KG1 (cell line): Measurements from ENCODE around the gene UBC.
"Not testable (repeated sequence)": the region's sequence is repeated elsewhere in the genome, so short reads cannot be mapped to it uniquely, and the experiment has no call there.

ENCODE experiments used
- DNase-seq: peaks from one replicate; lab custom pipeline; 2025; lab: John Stamatoyannopoulos, UW

Gene UBC

DNA sequence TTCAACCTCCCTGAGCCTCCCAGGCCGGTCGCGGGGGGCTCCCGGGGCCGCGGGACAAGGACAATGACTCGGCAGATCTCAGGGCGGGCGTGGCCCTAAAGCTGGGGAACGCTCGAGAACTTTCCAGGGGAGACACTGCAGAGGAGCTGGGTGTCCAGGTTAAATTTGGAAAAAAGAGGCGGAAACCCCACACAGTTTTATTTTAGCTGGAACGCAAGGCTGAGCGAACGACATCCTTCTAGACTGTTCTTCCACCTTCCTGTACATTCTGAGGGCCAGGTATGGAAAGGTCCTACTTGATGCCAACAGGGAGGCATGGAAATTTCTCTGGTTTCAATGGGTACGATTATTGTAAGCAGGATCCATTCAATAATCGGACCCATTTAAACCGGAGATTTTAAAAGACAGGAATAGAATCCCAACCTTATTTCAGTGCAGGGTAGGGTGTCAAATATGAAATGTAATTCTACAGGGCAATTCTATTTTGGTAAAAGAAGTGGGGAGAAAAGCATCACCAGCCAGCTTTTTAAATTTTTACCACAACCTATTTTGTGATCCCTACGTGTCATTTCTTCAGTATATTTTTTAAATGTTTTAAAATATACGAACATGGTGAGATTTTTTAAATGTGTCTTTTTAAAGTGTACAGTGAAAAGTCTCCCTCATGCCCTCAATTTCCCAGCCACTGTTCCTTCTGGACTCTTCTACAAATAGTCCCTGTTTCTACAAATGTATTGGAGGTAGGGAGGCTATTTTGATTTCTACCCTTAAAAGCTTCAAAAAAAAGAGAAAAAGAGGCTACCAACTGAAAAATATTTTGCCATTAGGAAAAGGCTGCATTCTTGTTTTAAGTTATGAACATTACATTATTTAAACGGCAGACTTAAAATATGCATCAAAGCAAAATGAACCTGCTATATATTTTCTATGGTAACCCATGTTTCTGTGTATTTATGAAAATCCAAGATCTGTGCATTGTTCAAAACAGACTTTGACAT lies 1.1 kb upstream of the UBC start:
- DNase-seq: no peak

DNA sequence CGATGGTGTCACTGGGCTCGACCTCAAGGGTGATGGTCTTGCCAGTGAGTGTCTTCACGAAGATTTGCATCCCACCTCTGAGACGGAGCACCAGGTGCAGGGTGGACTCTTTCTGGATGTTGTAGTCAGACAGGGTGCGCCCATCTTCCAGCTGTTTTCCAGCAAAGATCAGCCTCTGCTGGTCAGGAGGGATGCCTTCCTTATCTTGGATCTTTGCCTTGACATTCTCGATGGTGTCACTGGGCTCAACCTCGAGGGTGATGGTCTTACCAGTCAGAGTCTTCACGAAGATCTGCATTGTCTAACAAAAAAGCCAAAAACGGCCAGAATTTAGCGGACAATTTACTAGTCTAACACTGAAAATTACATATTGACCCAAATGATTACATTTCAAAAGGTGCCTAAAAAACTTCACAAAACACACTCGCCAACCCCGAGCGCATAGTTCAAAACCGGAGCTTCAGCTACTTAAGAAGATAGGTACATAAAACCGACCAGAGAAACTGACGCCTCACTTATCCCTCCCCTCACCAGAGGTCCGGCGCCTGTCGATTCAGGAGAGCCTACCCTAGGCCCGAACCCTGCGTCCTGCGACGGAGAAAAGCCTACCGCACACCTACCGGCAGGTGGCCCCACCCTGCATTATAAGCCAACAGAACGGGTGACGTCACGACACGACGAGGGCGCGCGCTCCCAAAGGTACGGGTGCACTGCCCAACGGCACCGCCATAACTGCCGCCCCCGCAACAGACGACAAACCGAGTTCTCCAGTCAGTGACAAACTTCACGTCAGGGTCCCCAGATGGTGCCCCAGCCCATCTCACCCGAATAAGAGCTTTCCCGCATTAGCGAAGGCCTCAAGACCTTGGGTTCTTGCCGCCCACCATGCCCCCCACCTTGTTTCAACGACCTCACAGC lies 717 bp downstream of the UBC start:
- no peak for DNase-seq

DNA sequence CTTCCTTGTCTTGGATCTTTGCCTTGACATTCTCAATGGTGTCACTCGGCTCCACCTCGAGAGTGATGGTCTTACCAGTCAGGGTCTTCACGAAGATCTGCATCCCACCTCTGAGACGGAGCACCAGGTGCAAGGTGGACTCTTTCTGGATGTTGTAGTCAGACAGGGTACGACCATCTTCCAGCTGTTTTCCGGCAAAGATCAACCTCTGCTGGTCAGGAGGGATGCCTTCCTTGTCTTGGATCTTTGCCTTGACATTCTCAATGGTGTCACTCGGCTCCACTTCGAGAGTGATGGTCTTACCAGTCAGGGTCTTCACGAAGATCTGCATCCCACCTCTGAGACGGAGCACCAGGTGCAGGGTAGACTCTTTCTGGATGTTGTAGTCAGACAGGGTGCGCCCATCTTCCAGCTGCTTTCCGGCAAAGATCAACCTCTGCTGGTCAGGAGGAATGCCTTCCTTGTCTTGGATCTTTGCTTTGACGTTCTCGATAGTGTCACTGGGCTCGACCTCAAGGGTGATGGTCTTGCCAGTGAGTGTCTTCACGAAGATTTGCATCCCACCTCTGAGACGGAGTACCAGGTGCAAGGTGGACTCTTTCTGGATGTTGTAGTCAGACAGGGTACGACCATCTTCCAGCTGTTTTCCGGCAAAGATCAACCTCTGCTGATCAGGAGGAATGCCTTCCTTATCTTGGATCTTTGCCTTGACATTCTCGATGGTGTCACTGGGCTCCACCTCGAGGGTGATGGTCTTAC lies 1.7 kb downstream of the UBC start:
- not testable (repeated sequence) for DNase-seq

DNA sequence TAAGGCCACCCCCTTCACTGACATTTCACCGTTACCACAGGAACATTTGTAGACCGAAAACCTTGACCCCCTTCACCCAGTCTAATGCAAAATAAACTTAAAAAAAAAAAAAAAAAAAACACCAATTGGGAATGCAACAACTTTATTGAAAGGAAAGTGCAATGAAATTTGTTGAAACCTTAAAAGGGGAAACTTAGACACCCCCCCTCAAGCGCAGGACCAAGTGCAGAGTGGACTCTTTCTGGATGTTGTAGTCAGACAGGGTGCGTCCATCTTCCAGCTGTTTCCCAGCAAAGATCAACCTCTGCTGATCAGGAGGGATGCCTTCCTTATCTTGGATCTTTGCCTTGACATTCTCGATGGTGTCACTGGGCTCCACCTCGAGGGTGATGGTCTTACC lies 2.9 kb downstream of the UBC start:
- DNase-seq: not testable (repeated sequence)

DNA sequence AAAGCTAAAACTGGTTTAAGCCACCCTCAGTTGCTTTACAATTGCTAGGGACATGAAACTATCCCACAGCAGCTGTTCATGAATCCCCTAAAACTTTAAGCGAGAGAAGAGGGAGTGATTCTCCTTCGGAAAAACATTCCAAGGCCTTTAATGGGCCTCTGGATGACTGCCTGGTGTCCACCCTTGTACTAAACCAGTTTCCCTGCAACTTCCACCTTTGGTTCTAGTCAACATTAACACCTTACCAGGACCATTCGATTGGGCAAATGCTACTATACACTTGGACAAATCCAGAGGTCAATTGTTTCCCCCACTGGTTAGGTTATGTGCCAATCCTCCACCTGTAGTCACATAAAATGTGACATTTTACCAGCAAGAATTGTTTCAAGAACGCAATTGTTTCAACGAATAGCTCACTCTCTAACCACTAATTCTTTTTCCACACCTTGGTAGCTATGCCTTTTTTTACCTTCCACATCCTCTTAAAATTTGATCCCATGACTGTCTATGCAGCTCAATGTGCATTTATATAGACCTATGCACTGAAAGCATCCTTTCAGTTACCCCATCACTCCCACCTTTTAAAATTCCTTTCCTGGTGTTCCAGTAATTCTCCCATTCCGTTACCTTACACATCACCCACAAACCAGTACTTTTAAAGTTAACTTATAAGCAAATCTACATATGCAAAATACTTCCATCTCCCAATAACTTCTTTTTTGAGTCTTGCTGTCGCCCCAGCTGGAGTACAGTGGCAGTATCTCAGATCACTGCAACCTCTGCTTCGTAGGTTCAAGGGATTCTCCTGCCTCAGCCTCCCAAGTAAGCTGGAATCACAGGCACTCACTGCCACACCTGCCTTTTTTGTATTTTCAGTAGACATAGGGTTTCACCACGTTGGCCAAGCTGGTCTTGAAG lies 3.6 kb downstream of the UBC start:
- no peak for DNase-seq

DNA sequence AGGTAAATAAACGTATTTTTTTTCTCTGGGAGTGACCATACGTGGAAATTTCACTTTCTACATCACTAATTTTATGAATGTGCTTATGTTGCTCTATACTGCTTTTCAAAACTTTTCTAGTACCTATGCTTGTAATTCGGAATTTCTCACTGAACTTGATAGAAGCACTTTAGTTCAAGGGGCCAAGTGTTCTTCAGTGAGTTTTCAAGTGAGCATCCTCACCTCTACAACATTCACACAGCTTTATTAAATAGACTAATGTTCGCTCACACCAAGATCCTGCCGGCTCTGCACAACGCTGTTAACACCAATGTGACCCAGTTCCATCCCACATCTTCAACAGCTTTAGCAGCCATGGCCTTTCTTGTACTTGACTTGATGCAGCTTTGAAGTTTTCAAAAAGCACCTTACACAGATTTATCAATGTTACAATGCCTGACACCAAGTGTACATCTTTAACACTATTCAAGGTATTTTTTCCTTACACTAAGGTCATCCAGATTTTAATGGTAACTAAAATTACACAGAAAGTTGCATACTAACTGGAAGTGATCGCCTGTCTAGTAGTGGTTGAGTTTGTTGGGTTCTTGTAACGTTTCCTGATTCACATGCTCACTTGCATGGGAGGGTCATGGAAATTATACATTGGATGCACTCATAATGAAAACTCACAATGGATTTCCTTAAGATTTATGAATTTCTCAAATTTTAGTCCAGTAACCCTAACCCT lies 4.5 kb downstream of the UBC start:
- no peak for DNase-seq

DNA sequence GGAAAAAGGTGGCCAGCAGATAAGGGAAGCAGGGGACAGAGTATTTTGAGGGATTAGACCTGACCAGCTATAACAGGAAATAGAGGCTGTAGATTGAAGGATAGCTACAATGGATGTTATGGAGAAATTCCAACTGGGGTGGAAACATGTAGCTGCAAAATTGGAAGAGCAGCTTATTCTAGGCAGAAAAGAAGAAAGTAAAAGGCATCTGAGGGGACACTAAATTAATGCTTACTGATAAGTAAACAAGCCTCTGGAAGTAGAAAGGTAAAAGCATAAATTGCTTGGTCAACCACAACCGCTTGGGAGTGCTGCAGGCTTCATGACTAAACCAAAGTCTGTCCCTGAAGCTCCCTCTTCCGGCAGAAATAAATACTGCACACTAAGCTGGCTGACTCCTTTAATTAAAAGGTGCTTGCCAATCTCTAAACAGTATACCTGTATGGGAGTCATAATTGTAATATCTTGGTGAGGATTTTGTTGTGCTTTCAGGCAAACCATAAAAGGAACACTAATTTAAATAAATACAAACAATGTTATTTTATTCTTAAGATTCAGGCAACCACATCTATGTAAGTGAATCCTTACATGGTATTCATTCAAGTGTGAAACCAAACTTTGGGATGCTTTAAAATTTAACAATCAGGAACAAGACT lies 7.7 kb downstream of the UBC start:
- no peak for DNase-seq

DNA sequence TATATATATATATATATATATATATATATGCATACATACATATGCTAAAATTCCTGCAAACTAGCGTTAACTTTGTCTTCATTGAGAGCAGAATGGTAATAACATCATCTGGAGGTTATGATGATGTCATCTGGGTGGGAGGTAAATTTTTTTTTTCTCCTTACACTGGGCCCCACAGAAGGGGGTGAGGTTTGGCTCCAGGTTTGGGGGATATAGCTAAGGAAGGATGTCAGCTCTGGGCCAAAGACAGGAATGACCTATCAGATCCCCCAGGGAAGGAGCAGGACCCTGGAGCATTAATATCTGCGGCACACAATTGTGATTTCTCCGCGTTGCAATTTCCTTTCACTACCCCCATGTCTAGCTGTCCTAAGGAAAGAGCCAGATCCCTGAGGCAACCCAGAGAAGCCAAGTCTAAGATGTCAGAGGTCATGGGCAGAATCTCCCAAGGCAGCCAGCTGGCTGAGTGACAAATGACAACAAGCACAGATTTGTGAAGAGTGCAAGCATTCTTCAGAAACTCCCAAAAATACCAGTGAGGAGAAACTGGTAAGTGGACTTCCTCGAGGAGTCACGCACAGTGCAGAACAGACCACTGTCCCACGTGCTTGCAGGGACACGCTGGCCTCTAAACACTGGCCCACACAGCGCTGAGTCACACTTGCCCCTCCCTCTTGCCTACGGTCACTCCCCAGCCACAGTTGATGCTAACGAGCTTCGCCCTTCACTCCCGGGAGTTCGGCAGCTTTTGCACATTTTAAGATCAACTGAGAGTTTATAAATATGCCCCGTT lies 9.9 kb downstream of the UBC start:
- DNase-seq: no peak

DNA sequence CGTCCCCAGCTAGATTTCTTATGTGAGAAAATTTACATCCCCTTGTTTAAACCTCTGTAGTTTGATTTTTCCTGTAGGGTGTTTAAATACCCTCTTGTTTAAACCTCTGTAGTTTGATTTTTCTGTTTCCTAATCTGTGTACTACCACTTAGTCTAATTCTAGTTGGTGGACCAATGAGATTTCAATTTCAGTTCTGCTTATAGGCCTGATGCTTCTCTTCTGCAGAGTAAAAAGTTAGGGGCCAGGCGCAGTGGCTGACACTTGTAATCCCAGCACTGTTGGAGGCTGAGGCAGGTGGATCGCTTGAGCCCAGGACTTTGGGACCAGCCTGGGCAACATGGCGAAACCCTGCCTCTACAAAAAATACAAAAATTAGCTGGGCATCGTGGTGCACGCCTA lies 11.5 kb downstream of the UBC start:
- no peak for DNase-seq

DNA sequence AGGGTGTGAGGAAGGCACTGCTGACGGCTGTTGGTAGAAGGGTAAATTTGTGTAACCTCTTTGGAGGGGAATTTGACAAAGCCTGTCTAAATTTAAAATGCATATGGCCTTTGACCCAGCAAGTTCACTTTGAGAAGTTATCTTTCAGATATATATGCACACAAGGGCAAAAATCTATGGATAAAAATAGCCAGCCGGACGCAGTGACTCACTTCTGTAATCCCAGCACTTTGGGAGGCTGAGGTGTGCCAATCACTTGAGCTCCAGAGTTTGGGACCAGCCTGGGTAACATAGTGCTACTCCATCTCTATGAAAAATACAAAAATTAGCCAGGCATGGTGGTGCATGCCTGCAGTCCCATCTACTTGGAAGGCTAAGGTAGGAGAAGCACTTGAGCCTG lies 13.4 kb downstream of the UBC start:
- no peak for DNase-seq

DNA sequence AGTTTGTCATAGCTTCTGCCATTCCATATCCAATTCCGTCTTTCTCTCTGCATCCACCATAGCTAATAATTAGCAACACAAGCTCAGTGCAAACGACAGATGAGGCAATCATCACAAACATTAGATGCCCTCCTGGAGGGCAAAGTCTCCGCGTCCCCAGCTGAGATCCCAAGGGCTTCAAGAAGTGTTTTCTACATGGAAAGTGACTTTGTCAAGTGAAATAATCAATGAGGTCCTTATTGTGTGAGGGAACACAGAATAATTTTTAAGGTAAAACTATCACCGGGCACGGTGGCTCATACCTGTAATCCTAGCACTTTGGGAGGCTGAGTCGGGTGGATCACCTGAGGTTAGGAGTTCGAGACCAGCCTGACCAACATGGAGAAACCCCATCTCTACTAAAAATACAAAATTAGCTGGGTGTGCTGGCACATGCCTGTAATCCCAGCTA lies 14.1 kb downstream of the UBC start:
- DNase-seq: not testable (repeated sequence)

DNA sequence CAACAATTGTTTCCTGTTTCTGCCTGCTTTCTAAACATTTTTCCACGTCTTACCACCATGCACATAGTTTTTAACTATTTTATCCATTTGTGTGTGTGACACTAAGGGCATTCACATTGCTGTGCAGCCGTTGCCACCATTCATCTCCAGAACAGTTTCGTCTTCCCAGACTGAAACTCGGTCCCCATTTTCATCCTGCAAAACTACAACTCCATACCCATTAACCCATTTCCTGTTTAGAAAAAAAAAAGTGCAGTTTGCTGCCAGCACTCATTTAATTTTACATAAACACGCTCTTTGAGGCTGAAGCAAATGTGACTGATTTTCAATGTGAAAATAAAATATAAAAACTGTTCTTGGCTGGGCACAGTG lies 15.5 kb downstream of the UBC start:
- DNase-seq: no peak

DNA sequence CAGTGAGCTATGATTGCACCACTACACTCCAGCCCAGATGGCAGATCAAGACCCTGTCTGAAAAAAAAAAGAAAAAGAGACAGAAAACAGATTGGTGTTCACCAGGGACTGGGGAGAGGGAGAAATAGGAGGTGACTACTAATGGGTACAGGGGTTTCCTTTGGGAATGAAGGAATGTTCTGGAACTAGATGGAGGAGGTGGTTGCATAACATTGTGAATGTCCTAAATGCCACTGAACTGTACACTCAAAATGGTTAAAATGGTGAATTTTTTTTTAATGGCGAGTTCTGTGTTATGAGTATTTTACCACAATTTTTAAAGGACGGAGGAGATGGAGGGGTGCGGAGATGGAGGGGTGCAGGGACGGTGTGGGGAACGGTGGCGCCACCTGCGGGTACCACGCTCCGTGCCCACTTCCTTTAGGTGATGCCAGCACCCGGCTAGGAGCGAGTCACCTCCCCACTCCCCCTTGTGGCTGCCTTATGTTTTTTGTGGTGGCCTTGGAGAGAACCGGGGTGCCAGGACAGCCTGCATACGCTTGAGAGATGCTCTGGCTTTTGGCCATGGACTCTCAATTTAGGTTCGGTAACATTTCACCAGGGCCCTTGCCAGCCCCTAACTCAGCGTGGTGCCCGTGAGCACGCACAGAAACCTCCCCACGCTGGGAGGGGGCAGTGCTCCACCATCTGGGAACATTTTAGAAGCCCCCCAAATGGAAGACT lies 16.1 kb downstream of the UBC start:
- no peak for DNase-seq

DNA sequence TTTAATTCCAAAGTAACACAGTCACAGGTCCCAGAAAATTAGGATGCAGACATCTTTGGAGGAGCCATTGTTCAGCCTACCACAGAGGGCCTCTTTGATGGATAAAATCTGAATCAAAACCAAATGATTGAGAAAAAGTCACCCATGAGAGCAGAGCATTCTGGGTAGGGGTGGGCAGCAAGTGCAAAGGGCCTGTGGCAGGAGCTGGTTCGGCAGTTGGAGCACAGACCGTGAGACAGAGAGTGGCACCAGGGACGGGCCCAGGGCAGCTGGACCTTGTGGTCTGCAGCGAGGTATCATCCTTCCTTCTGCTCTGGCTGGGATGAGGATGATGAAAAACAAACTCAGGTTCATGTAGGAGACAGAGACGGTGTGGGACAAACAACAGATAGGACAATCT lies 18.0 kb downstream of the UBC start:
- DNase-seq: no peak

DNA sequence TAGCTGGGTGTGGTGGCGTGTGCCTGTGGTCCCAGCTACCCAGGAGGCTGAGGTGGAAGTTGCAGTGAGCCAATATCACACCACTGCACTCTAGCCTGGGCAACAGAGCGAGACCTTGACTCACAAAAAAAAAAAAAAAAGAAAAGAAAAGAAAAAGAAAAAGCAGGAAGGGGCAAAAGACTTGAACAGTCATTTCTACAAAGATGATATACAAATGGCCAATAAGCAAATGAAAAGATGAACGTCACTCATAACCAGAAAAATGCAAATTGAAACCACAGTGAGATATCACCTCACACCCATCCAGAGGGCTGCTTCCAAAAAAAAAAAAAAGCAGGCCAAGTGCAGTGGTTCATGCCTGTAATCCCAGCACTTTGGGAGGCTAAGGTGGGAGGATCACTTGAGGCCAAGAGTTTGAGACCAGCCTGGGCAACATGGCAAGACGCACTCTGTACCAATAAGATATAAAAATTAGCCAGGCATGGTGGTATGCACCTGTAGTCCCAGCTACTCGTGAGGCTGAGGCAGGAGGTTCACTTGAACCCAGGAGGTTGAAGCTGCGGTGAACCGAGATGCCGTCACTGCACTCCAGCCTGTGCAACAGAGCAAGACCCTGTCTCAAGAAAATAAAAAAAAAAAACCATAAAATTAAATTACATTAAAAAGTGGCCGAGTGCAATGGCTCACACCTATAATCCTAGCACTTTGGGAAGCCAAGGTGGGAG lies 20.5 kb downstream of the UBC start:
- DNase-seq: no peak

DNA sequence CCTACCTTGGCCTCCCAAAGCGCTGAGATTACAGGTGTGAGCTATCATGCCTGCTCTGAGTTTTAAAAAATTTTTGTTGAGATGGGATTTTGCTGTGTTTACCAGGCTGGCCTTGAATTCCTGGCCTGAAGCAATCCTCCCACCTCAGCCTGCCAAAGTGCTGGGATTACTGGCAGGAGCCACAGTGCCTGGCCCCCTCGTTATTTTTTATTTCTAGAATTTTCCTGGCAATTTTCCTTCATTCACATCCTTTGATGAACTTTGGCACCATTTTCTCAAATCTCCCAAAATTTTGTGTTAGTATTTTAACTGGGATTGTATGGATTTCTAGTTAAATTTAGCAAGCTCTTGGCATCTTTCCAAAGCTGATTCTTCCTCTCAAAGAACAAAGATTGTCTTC lies 26.2 kb downstream of the UBC start:
- DNase-seq: no peak

DNA sequence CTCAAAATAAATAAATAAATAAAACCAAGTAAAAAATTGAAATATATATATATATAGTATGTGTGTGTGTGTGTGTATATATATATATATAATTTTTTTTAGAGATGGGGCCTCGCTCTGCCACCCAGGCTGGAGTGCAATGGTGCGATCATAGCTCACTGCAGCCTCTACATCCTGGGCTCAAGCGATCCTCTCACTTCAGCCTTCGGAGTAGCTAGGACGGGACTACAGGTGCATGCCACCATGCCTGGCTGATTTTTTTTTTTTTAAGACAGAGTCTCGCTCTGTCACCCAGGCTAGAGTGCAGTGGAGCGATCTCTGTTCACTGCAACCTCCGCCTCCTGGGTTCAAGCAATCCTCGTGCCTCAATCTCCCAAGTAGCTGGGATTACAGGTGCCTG lies 26.7 kb downstream of the UBC start:
- not testable (repeated sequence) for DNase-seq
